ENCODE results near the gene XKR3. TPM values are rescaled to one million over a fixed set of nuclear protein-coding genes. Genes with fewer than 3 reads are reported as not detected.

Gene XKR3
- total and polyA plus RNA-seq, 2 donors (not counting 1 experiment from before 2014, with no cell fraction given), result not detected

DNA sequence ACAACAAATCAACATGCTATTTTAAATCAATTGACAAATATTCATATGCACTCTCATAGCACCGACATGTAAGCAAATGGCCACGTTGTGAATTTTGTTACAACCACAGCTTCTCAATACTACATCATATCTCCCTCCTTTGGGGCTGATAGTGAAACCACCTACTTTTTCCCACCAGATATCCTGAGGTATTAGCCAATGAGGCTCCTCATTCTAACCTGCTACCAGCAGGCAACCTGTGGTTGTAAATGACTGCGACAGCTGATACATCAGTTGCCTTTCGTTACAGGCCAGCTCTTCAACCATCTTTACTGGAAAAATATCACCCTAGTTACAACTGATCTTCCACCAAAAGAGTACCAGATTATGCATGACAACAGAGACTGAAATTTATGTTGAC, 3.7 kb upstream of the XKR3 start:
- CTCF ChIA-PET, result no interaction called here
- Mint-ChIP-seq H3K4me3 (no peak overlapping the region), H3K27ac (no peak overlapping the region), H3K4me1 (peaks cover 19% of the 10 kb centered on the region), H3K27me3 (no peaks in the 10 kb centered on the region), H3K9me3 (ENCODE audit: insufficient read depth) (no peaks in the 10 kb centered on the region)
- WGBS (ENCODE audit: insufficient coverage), result 100% methylated on average over 4 of the region's 4 CpGs
- POLR2A ChIA-PET, result no interaction called here
- no peak overlapping the region for H3K9ac ChIP-seq (ENCODE audit: low read length)
- no peaks in the 10 kb centered on the region for H3K79me2 ChIP-seq (ENCODE audit: control insufficient read depth, insufficient read depth, low read length)
- ATAC-seq (ENCODE audit: low read depth) (no peak), DNase-seq (no peak)
- H3K4me2 ChIP-seq (replicated peaks; ENCODE audit: low read depth, low read length, poor library complexity, severe bottlenecking), result no peak overlapping the region
- no peaks in the 10 kb centered on the region for H3K27me3 ChIP-seq (replicated peaks in 1 of 4; ENCODE audit: control extremely low read depth in 1 of 4, control insufficient read depth in 3 of 4, insufficient read depth in 4 of 4, low read length in 3 of 4)
- H3K9me3 ChIP-seq (ENCODE audit: control extremely low read depth in 1 of 3, control insufficient read depth in 2 of 3, insufficient read depth in 1 of 3, low read length in 2 of 3), result no peaks in the 10 kb centered on the region
- TF ChIP-seq EZH2 (IDR thresholded peaks at IDR 0.05; ENCODE audit: borderline replicate concordance, insufficient read depth, low read depth, low read length, poor library complexity, severe bottlenecking), result no peak
- TF ChIP-seq, protein P1, sequence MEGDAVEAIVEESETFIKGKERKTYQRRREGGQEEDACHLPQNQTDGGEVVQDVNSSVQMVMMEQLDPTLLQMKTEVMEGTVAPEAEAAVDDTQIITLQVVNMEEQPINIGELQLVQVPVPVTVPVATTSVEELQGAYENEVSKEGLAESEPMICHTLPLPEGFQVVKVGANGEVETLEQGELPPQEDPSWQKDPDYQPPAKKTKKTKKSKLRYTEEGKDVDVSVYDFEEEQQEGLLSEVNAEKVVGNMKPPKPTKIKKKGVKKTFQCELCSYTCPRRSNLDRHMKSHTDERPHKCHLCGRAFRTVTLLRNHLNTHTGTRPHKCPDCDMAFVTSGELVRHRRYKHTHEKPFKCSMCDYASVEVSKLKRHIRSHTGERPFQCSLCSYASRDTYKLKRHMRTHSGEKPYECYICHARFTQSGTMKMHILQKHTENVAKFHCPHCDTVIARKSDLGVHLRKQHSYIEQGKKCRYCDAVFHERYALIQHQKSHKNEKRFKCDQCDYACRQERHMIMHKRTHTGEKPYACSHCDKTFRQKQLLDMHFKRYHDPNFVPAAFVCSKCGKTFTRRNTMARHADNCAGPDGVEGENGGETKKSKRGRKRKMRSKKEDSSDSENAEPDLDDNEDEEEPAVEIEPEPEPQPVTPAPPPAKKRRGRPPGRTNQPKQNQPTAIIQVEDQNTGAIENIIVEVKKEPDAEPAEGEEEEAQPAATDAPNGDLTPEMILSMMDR (IDR thresholded peaks at IDR 0.05), result no peak
- H3K4me1 ChIP-seq (ENCODE audit: control insufficient read depth in 2 of 2, insufficient read depth in 2 of 2, low read length in 2 of 2), result peaks cover 7 to 14% of the 10 kb centered on the region in 2 donors
- no peak overlapping the region for H3K27ac ChIP-seq (ENCODE audit: low read length in 2 of 2)
- no peaks in the 10 kb centered on the region for H4K20me1 ChIP-seq (ENCODE audit: control insufficient read depth, insufficient read depth, low read length, poor library complexity, severe bottlenecking)
- H3K4me3 ChIP-seq (ENCODE audit: control extremely low read depth in 1 of 5, extremely low read depth in 1 of 5, insufficient read depth in 1 of 5, low read depth in 2 of 5, low read length in 4 of 5), result no peak overlapping the region
- H3K36me3 ChIP-seq (replicated peaks in 1 of 2; ENCODE audit: control extremely low read depth in 1 of 2, control insufficient read depth in 1 of 2, extremely low read depth in 1 of 2, insufficient read depth in 2 of 2, low read length in 1 of 2), result no peaks in the 10 kb centered on the region
- intact Hi-C loops (cut with micrococcal nuclease), result no loop called here
- H2AFZ ChIP-seq (ENCODE audit: insufficient read depth, low read depth, low read length, poor library complexity, severe bottlenecking), result no peak overlapping the region

DNA sequence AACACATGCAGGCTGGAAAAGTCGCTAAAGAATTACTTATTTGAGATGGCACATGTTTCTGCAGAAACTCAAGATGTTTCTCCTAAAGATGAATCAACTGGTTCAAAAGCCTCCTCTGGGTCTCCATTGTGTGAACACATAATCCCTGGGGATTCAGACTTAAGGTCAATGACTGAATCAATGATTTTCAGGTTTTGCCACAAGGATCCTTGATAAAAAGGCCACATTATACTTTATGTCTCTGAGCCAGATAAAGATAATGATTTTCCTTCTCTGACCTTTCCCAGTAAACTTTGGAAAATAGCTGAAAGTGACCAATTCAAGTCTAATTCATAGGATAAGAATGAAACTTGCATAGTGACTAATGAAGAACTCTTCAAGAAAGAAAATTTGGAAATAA, 2.3 kb upstream of the XKR3 start:
- H3K4me3 Mint-ChIP-seq, result no peak overlapping the region
- H3K27ac Mint-ChIP-seq, result no peak overlapping the region
- Histone ChIP-seq H4K20me1 (ENCODE audit: control insufficient read depth, insufficient read depth, low read length, poor library complexity, severe bottlenecking) (no peaks in the 10 kb centered on the region), H3K4me3 (ENCODE audit: control extremely low read depth in 1 of 5, extremely low read depth in 1 of 5, insufficient read depth in 1 of 5, low read depth in 2 of 5, low read length in 4 of 5) (no peak overlapping the region), H3K4me1 (ENCODE audit: control insufficient read depth in 2 of 2, insufficient read depth in 2 of 2, low read length in 2 of 2) (peaks cover 7 to 14% of the 10 kb centered on the region in 2 donors), H3K27ac (ENCODE audit: low read length in 2 of 2) (no peak overlapping the region), H3K79me2 (ENCODE audit: control insufficient read depth, insufficient read depth, low read length) (no peaks in the 10 kb centered on the region), H3K4me2 (replicated peaks; ENCODE audit: low read depth, low read length, poor library complexity, severe bottlenecking) (no peak overlapping the region), H3K9ac (ENCODE audit: low read length) (no peak overlapping the region), H3K9me3 (ENCODE audit: control extremely low read depth in 1 of 3, control insufficient read depth in 2 of 3, insufficient read depth in 1 of 3, low read length in 2 of 3) (no peaks in the 10 kb centered on the region), H2AFZ (ENCODE audit: insufficient read depth, low read depth, low read length, poor library complexity, severe bottlenecking) (no peak overlapping the region), H3K36me3 (replicated peaks in 1 of 2; ENCODE audit: control extremely low read depth in 1 of 2, control insufficient read depth in 1 of 2, extremely low read depth in 1 of 2, insufficient read depth in 2 of 2, low read length in 1 of 2) (no peaks in the 10 kb centered on the region), H3K27me3 (replicated peaks in 1 of 4; ENCODE audit: control extremely low read depth in 1 of 4, control insufficient read depth in 3 of 4, insufficient read depth in 4 of 4, low read length in 3 of 4) (no peaks in the 10 kb centered on the region)
- WGBS (ENCODE audit: insufficient coverage), result 82% methylated on average over 1 of the region's 1 CpG
- H3K27me3 Mint-ChIP-seq, result no peaks in the 10 kb centered on the region
- H3K4me1 Mint-ChIP-seq, result peaks cover 20% of the 10 kb centered on the region
- ATAC-seq (ENCODE audit: low read depth), result no peak
- CTCF ChIA-PET, result no interaction called here
- no peak for DNase-seq
- H3K9me3 Mint-ChIP-seq (ENCODE audit: insufficient read depth), result no peaks in the 10 kb centered on the region
- TF ChIP-seq, protein P1 (IDR thresholded peaks at IDR 0.05), result no peak
- no peak for TF ChIP-seq EZH2 (IDR thresholded peaks at IDR 0.05; ENCODE audit: borderline replicate concordance, insufficient read depth, low read depth, low read length, poor library complexity, severe bottlenecking)
- intact Hi-C loops (cut with micrococcal nuclease), result no loop called here
- POLR2A ChIA-PET, result no interaction called here

Measured in B cell (primary cell).